Measurements from ENCODE around the gene ISY1. TPM values are rescaled to one million over a fixed set of nuclear protein-coding genes. Genes with fewer than 3 reads are reported as not detected.
"Not testable (repeated sequence)": the region's sequence is repeated elsewhere in the genome, so short reads cannot be mapped to it uniquely, and the experiment has no call there.

The ISY1 gene
- 34.5 TPM for polyA plus RNA-seq (ENCODE audit: insufficient read length)

DNA sequence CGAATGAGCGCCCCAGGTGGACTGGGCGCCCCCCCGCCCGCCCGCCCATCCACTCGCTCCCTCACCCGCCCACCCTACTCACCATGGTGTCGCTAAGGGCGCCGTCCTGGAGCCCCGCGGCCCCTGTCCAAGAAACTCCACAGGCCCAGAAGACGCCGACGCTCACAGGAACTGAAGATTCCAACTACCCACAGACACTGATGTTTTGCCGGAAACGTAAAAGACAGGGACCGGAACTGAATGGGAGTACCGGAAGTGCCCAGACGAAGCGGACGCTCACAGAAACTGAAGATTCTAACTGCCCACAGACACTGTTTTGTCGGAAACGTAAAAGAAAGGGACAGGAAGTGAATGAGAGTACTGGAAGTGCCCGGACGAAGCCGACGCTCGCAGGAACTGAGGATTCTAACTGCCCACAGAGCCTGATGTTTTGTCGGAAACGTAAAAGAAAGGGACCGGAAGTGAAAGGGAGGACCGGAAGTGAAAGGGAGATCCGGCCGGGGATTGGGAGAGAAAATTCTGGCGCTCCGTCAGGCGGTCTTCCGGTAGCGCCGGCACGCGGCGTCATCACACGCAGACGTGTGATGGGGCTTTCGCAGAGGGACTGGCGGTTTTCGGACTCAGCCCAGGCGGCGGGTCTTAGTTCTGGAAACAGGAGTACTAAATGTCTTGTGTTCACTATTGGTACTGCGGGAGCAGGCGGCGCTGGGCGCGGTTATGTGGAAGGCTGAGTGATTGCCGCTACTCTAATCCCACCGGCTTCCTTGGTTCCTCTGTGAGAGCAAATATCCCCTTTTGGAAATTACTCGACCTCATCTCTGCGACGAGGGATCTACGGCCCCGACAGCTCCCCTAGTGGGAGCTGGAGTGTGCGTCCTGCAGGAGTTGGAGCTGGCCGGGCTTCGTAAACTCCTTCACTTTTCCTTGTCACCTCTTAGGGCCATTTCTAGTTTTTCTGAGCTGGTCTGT is at the start of gene ISY1:
Gene ISY1, minus strand, starts transcription at position 173 of the 969 bp plus-strand sequence. Its CDS starts 88 bp downstream, at position 85.
- DNase-seq (ENCODE audit: low read depth): peak; percentile 95

DNA sequence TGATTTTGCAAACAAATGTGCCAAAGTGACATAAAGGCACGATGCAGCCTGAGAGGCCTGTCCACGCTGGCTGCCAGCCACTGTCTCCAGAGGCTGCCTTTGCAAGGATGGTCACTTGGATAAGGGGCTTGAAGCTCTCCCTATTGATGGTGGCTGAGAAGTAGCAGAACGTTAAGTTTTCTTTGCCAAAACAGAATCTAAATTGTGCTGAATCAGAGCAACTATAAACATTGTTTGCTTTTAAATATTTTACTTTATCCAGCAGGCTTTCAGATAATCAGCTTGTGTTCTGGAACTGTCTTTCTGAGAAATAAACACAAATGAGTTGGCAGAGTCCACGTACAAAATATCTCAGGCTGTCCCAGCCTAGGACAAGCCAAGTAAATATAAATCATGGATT is 46.6 kb upstream of the ISY1 start:
- DNase-seq (ENCODE audit: low read depth): no peak

DNA sequence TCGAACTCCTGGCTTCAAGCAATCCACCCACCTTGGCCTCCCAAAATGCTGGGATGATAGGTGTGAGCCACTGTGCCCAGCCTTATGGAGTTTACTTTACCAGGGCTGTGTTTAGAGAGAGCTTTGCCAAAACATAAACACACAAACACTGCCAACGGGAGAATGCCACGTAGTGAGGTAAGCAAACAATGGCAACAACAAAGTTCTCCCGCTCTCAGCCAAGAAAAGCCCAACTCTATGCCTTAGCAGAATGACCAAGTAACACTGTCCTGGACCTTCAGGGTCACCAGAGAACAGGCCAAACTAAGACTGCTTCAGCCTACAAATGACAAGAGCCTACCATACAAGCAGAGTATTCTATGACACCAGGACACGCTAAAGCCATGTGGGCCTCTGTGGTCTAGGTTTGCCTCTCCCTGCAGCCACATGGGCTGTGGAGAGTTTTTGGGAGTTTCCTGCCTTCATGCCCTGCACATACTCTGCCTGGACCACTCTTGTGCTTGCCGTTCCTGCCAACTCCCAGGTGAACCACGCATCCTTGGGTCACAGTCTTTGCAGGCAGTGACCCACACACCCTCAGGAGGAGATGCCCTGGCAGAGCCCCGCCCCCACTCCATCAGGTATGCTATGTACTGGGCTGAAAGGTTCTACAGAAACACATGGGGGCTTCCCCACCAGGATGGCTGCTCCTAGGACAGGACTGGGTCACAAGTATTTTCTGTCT is 44.4 kb upstream of the ISY1 start:
- no peak for DNase-seq (ENCODE audit: low read depth)

DNA sequence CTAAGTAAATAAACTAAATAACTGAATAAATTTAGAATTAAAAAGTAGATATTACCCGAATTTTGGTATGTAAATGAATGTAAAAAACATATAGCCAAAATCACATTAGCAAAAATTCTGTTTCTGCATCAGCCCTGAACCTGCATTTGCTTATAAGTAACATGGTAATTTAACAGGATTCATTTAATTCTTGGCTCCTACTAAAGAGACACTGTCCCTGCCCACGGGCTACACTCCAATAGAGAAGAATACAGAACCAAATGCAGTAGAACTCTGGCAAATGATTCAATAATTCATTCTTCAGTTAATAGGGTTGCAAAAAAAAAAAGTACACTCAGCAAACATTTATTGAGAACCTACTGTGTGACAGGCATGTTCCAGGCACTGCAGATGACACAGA is 43.6 kb upstream of the ISY1 start:
- no peak for DNase-seq (ENCODE audit: low read depth)

DNA sequence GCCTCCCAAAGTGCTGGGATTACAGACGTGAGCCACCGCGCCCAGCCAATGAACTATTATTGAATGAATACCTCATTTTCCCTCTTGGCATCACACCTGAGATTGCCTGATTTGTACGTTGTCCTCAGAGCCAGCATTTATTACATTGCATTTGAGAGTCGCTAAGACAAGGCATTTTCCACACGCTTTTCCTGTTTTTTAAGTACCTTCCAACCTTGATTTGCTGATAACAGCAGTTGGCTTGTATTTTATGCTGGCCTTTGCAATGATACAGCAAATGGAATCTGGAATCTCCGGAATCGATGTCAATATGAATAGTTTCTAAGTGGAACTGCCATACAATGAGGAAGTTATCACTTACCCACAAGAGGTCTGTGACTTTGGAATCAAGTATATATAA is 38.5 kb upstream of the ISY1 start:
- DNase-seq (ENCODE audit: low read depth): no peak

DNA sequence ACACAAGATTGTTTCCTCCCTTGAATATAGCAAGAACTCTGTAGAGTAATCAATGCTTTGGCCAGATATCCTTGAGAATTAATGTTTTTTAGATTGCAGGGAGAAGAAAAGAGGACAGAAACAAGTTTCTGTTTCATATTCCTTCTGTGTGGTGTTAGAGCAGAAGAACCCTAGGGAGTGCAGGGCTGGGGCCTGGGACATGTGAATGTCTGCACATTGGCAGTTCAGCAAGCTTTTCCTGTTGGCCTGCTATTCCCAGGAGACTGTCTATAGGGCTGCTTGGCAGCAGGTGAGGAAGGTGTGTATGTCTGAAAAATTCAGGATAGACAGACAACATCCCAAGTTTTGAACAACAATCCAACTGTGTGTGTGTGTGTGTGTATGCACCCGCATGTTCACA is 36.5 kb upstream of the ISY1 start:
- no peak for DNase-seq (ENCODE audit: low read depth)

DNA sequence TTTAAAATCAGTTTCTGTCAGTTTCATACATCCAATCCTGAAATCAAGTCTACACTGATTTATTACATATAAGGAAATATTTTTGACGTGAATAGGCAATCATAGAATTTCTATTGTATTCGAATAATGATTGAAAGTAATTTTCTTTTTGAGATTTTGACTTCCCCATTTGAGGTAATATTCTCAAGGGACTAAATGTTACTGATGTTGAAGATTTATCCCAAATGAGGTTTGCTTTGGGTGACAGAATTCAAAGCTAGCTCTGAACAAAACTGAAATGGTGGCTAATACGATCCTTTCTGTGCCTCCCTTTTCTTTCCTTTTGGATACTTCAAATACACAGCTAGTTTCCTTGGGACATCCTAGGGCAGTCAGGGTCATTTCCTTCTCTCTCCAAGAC is 35.7 kb upstream of the ISY1 start:
- no peak for DNase-seq (ENCODE audit: low read depth)

DNA sequence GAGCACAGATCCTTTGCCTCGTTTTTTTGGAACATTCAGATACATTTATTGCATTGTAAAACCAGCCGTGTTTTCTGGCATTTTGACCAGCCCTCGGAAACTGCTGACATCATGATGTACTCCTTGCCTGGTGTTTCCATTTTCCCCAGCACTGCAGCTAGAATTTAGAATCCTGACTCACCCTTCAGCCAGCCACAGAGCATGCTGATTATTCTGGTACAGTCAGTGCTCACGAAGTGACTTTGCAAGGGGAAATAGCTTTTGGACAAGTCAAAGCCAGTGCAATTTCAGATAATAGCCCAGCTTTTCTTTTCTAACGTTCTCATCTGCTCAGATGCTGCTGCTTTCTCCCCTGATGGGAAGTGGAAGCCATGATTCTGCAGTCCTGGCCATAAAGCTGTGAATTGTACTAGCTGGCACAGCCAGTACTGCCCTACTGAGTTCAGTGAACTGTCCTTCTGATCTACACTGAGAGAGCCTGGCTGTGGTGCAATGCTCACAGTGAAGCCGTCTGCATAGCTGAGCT is 34.9 kb upstream of the ISY1 start:
- DNase-seq (ENCODE audit: low read depth): no peak

DNA sequence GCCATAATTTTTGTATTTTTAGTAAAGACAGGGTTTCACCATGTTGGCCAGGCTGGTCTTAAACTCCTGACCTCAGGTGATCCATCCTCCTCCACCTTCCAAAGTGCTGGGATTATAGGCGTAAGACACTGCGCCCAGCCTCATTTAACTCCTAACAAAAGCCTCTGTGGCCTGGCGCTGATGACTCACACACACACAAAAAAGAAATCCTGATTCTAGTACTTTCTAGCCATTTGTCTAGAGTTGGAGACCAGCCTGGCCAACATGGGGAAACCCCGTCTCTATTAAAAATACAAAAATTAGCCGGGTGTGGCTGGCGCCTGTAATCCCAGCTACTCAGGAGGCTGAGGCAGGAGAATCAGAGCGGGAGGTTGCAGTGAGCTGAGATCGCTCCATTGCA is 28.9 kb upstream of the ISY1 start:
- not testable (repeated sequence) for DNase-seq (ENCODE audit: low read depth)

DNA sequence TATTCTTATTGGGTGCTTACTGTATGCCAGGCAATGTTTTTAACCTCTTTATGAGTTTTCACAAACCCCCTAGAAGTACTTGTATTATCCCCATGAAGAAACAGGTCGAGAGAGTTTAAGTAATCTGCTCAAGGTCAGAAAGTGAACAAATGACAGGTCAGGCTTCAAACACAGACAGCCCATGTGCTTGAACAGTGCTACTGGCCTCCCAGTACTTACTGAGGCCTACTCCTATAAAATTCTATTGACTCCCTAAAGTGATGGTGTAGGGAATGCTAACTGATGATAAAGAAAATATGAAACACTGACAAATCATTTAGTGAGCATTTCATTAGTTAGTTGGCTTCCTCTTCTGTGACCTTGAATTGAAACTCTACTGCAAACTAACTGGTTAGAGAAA is 27.0 kb upstream of the ISY1 start:
- no peak for DNase-seq (ENCODE audit: low read depth)

DNA sequence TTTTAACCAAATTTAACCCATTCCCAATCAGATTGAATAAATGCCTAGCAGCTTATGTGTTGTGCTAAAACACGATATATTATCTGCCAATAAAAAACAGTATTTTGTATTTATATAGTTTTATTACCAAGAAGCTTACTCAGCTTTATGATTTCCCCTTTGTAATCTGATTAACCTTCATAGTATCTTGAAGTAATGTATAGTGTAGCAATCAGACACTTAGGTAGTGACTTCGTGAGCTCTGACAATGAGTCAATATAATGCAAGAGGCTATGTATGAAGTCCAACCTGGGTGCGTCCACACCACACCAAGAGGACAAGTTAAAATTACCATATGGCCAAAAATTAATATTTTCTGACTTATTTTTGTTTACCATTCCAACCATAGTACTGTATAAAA is 24.9 kb upstream of the ISY1 start:
- no peak for DNase-seq (ENCODE audit: low read depth)

DNA sequence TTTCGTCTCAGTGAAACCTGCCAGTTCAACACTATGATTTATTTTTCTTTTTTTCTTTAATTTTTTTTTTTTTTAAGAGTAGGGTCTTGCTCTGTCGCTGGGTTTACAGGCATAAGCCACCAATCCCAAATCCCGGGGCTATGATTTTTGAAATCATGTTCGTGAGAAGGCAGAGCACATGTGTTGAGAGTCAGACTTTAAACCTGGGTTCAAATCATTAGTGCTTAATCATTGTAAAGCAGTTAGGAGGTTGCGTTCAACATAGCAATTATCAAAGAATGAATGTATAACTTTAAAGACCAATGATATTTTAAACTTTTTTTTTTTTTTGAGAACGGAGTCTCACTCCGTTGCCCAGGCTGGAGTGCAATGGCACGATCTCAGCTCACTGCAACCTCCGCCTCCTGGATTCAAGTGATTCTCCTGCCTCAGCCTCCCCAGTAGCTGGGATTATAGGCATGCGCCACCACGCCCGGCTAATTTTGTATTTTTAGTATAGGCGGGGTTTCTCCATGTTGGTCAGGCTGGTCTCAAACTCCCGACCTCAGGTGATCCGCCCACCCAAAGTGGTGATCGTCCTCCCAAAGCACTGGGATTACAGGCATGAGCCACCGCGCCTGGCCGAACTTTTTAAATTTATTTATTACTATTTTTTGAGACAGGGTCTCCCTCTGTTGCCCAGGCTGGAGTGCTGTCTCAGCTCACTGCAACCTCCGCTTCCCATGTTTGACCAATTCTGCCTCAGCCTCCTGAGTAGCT is 24.1 kb upstream of the ISY1 start:
- not testable (repeated sequence) for DNase-seq (ENCODE audit: low read depth)

DNA sequence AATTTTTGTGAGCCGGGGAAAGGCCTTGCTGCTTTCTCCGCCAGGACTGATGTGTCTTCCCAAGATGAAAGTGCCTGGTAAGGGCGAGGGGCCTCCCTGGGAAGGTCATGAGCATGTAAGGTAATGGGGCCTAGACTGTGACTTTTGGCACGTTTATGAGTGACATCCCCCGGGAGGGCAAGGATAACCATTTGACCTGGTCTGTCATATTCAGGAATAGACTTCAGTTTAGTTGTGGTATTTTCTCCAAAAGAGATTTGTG is 23.5 kb upstream of the ISY1 start:
- DNase-seq (ENCODE audit: low read depth): no peak

DNA sequence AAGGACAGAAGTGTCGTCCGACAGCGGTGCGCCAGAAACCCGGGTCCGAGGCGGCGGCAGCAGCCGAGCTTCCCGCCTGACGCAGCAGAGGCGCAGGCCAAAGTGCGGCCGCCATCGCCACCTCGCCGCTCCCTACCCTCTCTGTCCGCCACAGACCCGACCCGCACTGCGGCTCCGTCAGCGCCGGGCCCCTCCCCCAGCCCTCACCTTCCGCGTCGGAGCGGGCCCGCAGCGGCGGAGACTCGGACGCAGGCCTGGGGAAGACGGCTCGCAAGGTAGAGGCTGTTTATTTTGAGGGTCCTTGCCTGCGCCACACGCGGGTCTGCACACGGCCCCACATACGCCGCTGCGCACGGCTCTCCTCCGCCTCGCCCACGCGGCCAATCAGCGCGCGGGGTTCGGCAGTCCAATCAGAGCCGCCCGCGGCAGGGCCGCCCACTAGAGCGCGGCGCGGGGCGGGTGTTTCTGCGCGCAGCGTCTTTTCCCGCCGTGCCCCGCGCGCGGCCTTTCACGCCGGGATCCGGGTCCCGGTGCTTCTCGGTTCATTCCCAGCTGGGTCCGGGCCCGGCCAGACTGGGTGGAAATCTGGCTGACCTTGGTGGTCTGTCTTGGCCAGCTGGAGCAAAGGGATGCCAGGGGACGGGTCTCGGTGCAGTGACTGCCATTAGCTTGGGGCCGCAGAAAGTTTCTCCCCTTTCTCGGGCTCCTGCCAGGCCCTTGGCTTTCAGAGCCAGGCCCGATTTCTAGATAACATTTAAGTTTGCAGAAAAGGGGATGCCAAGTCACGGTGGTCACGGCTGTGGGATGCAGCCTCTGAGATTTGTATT is 22.9 kb upstream of the ISY1 start, which contains the start of gene CNBP:
Gene CNBP, minus strand, starts transcription at position 328 of the 827 bp plus-strand sequence. CDS start 12,139 bp downstream, outside the sequence.
- peak; percentile 79 for DNase-seq (ENCODE audit: low read depth)

DNA sequence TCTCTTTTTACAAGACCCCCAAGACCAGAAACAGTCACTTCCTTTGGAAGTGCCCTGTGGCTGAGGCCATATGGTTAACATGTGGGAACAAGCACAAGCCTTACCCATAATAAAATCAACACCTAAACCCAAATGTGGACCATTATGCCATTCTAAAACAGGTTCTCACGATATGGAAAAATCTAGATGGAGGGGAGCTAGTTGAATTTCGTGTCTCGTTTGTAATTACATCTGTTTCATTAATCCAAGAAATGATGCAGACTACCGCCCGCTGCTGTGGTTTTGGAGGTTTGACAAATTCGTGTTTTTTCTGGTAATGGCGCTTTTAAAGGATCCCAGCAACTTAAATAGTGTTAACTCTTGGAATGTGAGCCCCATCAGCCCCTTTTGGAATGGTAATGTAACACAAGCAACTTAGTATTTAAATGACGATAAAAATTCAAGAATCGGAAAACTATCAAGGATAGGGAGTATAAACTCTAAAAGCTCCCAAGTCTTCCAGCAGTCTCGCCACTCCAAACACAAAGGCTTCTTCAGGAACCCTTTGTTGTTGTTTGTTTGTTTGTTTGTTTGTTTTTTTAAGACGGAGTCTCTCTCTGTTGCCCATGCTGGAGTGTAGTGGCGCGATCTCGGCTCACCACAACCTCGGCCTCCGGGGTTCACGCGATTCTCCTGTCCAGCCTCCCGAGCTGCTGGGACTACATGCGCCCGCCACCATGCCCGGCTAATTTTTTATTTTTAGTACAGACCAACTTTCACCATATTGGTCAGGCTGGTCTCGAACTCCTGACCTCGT is 21.7 kb upstream of the ISY1 start:
- DNase-seq (ENCODE audit: low read depth): no peak

DNA sequence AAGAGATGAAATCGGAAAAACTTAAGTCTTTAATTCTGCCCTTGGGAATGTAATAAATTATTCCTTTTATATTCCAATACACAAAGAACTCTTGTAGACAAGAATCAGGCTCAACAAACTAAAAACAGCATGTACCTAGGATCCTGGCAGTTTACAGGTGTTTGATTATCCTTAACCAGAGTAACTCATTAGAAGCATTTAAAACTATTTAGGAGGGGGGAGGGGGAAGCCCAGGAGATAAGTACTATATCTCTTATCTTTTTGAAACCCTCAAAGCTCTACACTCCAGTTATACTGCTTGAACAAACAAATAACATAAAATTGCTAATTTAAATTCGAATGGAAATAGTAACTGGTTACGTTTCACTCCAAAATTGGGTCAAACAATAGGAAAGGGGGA is 21.0 kb upstream of the ISY1 start:
- no peak for DNase-seq (ENCODE audit: low read depth)

DNA sequence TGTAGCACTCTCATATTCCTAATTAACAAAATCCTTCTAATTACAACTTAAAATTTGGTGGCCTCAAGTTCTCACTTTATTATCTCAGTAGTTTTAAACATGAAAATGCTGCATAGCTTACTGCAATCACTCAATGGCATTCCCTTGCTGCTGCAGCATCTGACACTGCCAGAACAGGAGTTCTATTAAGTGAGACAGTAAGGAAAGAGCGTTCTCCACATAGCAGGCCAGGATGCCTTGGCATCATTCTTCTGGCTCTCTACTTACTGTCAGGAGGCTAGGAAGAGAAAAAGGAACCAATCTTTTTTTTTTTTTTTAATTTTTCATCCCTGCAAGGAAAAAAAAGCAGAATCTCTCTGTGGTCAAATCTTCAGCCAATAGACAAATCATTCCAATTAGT is 19.6 kb upstream of the ISY1 start:
- no peak for DNase-seq (ENCODE audit: low read depth)

DNA sequence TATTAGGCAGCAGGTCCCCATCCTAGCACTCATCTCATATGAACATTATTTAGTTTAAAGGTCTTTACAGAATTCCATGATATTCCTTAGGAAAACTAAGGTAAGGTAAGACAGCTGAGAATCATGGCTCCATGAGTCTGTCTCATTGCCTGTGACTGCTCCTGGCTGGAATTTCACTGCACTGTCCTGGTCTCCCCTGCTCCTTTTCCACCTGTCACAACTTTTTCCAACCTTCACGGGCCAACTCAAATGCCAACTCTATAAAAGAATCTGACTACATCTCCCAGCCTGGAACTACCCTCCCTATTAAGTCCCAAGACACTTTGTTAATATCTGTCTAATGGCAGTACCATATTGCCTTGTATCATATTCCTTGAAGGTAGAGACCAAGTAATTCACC is 15.2 kb upstream of the ISY1 start:
- no peak for DNase-seq (ENCODE audit: low read depth)

DNA sequence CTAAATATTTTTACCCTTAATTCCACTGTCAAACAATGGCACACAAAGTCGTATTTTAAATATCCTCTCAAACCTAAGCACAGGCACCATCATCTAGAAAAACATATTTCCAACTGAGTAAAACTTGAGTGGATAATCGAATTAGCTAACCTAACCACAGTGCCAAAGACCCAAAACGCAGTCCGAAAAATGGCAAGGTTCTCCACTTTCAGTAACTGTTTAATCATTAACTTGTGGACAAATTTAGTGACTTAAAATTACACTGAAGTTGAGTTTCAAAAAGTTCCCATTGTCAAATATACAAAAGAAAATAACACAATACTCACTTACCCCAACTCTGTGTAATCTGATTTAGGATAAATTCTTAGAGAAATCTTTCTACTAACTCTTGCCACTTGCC is 12.9 kb upstream of the ISY1 start:
- DNase-seq (ENCODE audit: low read depth): no peak

DNA sequence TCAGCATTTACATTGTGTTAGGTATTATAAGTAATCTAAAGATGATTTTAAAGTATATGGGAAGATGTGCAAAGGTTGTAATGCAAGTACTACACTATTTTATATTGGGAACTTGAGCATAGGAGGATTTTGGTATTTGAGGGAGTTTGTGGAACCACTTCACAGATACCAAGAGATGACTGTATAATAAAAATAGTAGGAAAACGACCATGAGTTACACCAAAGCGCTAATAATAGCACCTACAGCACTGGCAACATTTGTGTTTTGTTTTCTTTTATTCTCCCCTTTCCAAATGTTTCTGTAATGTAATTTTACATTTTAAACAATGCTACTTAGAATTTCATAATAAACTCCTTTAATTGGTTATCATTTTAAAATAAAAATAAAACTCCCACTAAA is 12.3 kb upstream of the ISY1 start:
- no peak for DNase-seq (ENCODE audit: low read depth)
